WI38 (cell line): Measurements from ENCODE around the gene KIF5C.
"Not testable (repeated sequence)": the region's sequence is repeated elsewhere in the genome, so short reads cannot be mapped to it uniquely, and the experiment has no call there.

ENCODE experiments used
- H3K4me3 ChIP-seq: 2 replicates; pipeline ENCODE4 v1.5.1; 2011; ENCODE audit warnings: low read depth, mild to moderate bottlenecking, control low read depth, low read length
- CTCF ChIP-seq: IDR thresholded peaks from 2 replicates; pipeline ENCODE4 v1.5.1; 2012; ENCODE audit warnings: low read depth, mild to moderate bottlenecking, control low read depth, low read length

Gene KIF5C

GRCh38 chr2:148853458-148853857 lies 21.6 kb upstream of the KIF5C start:
- no peak for TF ChIP-seq CTCF
- no peak overlapping the region for H3K4me3 ChIP-seq

- H3K4me3 ChIP-seq = no peak overlapping the region
- TF ChIP-seq CTCF = no peak
These were observed 15.0 kb upstream of the KIF5C start for GRCh38 chr2:148860037-148860436.

GRCh38 chr2:148861367-148861766 lies 13.7 kb upstream of the KIF5C start:
- peak overlapping the region; percentile 27 for H3K4me3 ChIP-seq
- no peak for TF ChIP-seq CTCF

GRCh38 chr2:148862478-148862877 lies 12.5 kb upstream of the KIF5C start:
- H3K4me3 ChIP-seq = not testable (repeated sequence)

GRCh38 chr2:148865512-148865911 lies 9.5 kb upstream of the KIF5C start:
- no peak for TF ChIP-seq CTCF
- H3K4me3 ChIP-seq = no peak overlapping the region

- TF ChIP-seq CTCF = no peak
- H3K4me3 ChIP-seq = no peak overlapping the region
These were observed 8.9 kb upstream of the KIF5C start for GRCh38 chr2:148866091-148866490.

GRCh38 chr2:148867079-148867769 lies 7.8 kb upstream of the KIF5C start:
- H3K4me3 ChIP-seq = no peak overlapping the region
- no peak for TF ChIP-seq CTCF
